GM12878 (cell line): ENCODE data around the gene ARID1A. TPM values are rescaled to one million over a fixed set of nuclear protein-coding genes. Genes with fewer than 3 reads are reported as not detected.

ENCODE experiments used
- BHLHE40 ChIP-seq, 2 experiments: fragments of 450-650 bp in 1 of 2; IDR thresholded peaks; 2 replicates each; pipeline ENCODE4 v1.6.1; 2011 to 2017; ENCODE audit warnings: low read depth in 2 of 2, borderline replicate concordance in 1 of 2, improper control_type of control experiment in 1 of 2, low read length in 1 of 2, mild to moderate bottlenecking in 1 of 2
- CREM ChIP-seq: IDR thresholded peaks from 2 replicates; pipeline ENCODE4 v1.6.1; 2014; ENCODE audit warnings: antibody characterized with exemption, low read depth
- ELK1 ChIP-seq: IDR thresholded peaks from 2 replicates; pipeline ENCODE4 v1.6.1; 2012; ENCODE audit warnings: low read depth, low read length, improper control_type of control experiment
- EP300 ChIP-seq, 2 experiments: fragments of 150-350 bp in 1 of 2; IDR thresholded peaks; 2 replicates each; pipeline ENCODE4 v1.6.1; 2011 to 2012; ENCODE audit warnings: low read depth in 2 of 2, low read length in 2 of 2, borderline replicate concordance in 1 of 2, improper control_type of control experiment in 1 of 2, inconsistent platforms in 1 of 2; ENCODE audit not compliant: control insufficient read depth in 1 of 2
- FOXK2 ChIP-seq: fragments of 450-650 bp; IDR thresholded peaks from 2 replicates; pipeline ENCODE4 v1.6.1; 2017; ENCODE audit warnings: mild to moderate bottlenecking, moderate library complexity
- GABPA ChIP-seq: IDR thresholded peaks from 2 replicates; pipeline ENCODE4 v1.6.1; 2014; ENCODE audit warnings: antibody characterized with exemption, low read depth, mild to moderate bottlenecking, inconsistent platforms
- IKZF2 ChIP-seq, 2 experiments: fragments of 450-650 bp; IDR thresholded peaks; 2 replicates each; pipeline ENCODE4 v1.6.1; 2017; ENCODE audit warnings: mild to moderate bottlenecking in 2 of 2, moderate library complexity in 2 of 2
- NR2C1 ChIP-seq: fragments of 450-650 bp; IDR thresholded peaks from 2 replicates; pipeline ENCODE4 v1.6.1; 2017; ENCODE audit warnings: antibody characterized with exemption, mild to moderate bottlenecking, moderate library complexity
- RB1 ChIP-seq: fragments of 450-650 bp; formaldehyde crosslinking; IDR thresholded peaks from 2 replicates; pipeline ENCODE4 v1.6.1; 2017; ENCODE audit warnings: mild to moderate bottlenecking, borderline replicate concordance
- RELA ChIP-seq: fragments of 450-650 bp; IDR thresholded peaks from 2 replicates; pipeline ENCODE4 v1.8.0; 2014; ENCODE audit warnings: borderline replicate concordance; ENCODE audit not compliant: partially characterized antibody
- RFX5 ChIP-seq: IDR thresholded peaks from 2 replicates; pipeline ENCODE4 v1.6.1; 2011; ENCODE audit warnings: low read depth, low read length, improper control_type of control experiment
- SMAD1 ChIP-seq: fragments of 450-650 bp; IDR thresholded peaks from 2 replicates; pipeline ENCODE4 v1.6.1; 2018; ENCODE audit warnings: mild to moderate bottlenecking, low read depth; ENCODE audit not compliant: partially characterized antibody
- SREBF2 ChIP-seq: IDR thresholded peaks from 2 replicates; pipeline ENCODE4 v1.6.1; 2012; ENCODE audit warnings: mild to moderate bottlenecking, low read length
- STAT1 ChIP-seq: fragments of 450-650 bp; conservative IDR thresholded peaks from 2 replicates; pipeline ENCODE4 v1.6.1; 2014; ENCODE audit warnings: antibody characterized with exemption, mild to moderate bottlenecking
- TBL1XR1 ChIP-seq: IDR thresholded peaks from 2 replicates; pipeline ENCODE4 v1.6.1; 2012; ENCODE audit warnings: low read depth, low read length, improper control_type of control experiment
- TCF3 ChIP-seq: IDR thresholded peaks from 2 replicates; pipeline ENCODE4 v1.6.1; 2012; ENCODE audit warnings: low read depth, mild to moderate bottlenecking, low read length, borderline replicate concordance; ENCODE audit not compliant: insufficient read depth
- YBX1 ChIP-seq: fragments of 450-650 bp; IDR thresholded peaks from 2 replicates; pipeline ENCODE4 v1.6.1; 2016; ENCODE audit warnings: antibody characterized with exemption
- YY1 ChIP-seq: IDR thresholded peaks from 2 replicates; pipeline ENCODE4 v1.6.1; 2011; ENCODE audit warnings: low read depth, mild to moderate bottlenecking, low read length
- ZNF24 ChIP-seq: fragments of 450-650 bp; IDR thresholded peaks from 2 replicates; pipeline ENCODE4 v1.6.1; 2017; ENCODE audit warnings: antibody characterized with exemption, mild to moderate bottlenecking
- ZZZ3 ChIP-seq: IDR thresholded peaks from 2 replicates; pipeline ENCODE4 v1.6.1; 2011; ENCODE audit warnings: low read depth; ENCODE audit not compliant: control insufficient read depth, insufficient read length
- polyA plus RNA-seq, 11 experiments: library from polyadenylated mRNA; depleted of rRNA in 4 of 11; unstranded in 6 of 11; stranded (reverse) in 5 of 11; fragments of >200 nt; fragmentation: Nextera tagmentation in 4 of 11; fragmentation: Illumina TruSeq in 1 of 11; extraction: Ambion mirVana in 4 of 11; extraction: Trizol in 1 of 11; gene quantifications; 1 replicate in 1 of 11; 2 replicates in 10 of 11; pipeline versions ENCODE4 v1.2.1 to v1.2.3, GENCODE V29; 2011 to 2016; ENCODE audit warnings: inconsistent platforms in 2 of 11, missing spikeins in 2 of 11, low read depth in 1 of 11
- total RNA-seq, 4 experiments: library from RNA; depleted of rRNA in 3 of 4; stranded (reverse); fragments of >200 nt in 3 of 4; fragmentation: Illumina TruSeq in 1 of 4; extraction: Trizol in 1 of 4; gene quantifications; 2 replicates each; pipeline versions ENCODE4 v1.2.1 to v1.2.3, GENCODE V29; 2013 to 2021
- TF ChIP-seq, protein P1 (sequence below): fragments of 450-650 bp; IDR thresholded peaks from 2 replicates; pipeline ENCODE4 v1.6.1; 2017; ENCODE audit warnings: mild to moderate bottlenecking, low read depth, inconsistent platforms; ENCODE audit not compliant: poor library complexity, severe bottlenecking
- TF ChIP-seq, protein P2 (sequence below): IDR thresholded peaks from 2 replicates; pipeline ENCODE4 v1.6.1; 2012; ENCODE audit warnings: low read depth, low read length, improper control_type of control experiment
- TF ChIP-seq, protein P3 (sequence below): fragments of 450-650 bp; IDR thresholded peaks from 2 replicates; pipeline ENCODE4 v1.6.1; 2018; ENCODE audit warnings: mild to moderate bottlenecking, low read depth, moderate library complexity; ENCODE audit not compliant: partially characterized antibody

The ARID1A gene
- total and polyA plus RNA-seq, 10 of the 15 experiments (the other 5 are each of a cell fraction or from before 2014, with no cell fraction given): 10.0 to 98.0 (median 23.5) TPM

DNA sequence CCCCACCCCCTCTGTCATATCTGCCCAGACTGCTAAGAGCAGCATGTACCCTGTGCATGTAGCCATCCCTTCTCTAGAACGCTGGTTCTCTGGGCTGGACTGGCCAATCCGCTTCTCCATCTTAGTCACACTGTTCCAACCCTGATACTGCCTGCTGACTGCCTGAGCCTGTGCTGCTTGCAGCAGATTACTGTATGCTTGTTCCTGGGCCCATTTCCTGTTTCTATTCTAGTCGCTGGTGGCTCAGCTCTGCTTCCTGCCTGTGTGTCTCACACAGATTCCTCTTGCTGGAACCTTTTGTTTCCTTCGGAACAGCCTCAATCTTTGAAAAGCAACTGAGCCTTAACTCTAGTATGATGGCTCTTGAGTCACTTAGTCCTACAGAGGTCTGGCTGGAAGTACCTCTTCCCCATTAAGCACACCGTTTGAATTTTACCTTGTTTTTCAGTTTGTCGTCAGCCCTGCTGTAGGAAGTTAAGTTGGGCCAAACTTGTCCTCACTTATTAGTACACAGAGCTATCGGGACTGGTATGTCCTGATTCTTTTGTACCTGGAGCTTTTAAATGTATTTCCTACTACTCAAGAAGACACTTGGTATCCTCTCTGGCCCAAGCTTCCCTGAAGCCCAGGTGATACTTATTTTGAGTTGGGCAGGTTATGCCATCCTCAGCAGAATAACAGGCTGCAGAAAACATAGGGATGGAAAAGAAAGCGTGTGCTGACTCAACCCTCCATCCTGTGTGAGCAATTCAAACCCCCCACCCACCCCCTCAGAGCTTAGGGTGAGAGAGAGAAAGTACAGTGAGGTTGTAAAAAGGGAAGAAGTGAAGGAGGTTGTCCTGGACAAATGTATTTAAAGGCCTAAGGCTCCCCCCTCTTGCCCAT is 48.5 kb downstream of the ARID1A start (continued):
- TF ChIP-seq ELK1 (peak; percentile 94), YY1 (peak; percentile 90), RELA (peak; percentile 78), BHLHE40 (IDR thresholded peaks at IDR 0.05; ENCODE audit: borderline replicate concordance in 1 of 2, low read depth in 2 of 2, low read length in 1 of 2) (peak in 1 of 2 experiments; percentile 73; a peak in 3 of 4 replicates), EP300 (IDR thresholded peaks at IDR 0.05; ENCODE audit: borderline replicate concordance in 1 of 2, control insufficient read depth in 1 of 2, low read depth in 2 of 2, low read length in 2 of 2) (peak in 1 of 2 experiments; percentile 80; a peak in 1 of 4 replicates), CREM (peak; percentile 85), STAT1 (peak; percentile 60; the same call in 1 of the 2 replicates), SREBF2 (no peak), TCF3 (peak; percentile 52; the same call in 1 of the 2 replicates), YBX1 (no peak), ZNF24 (0 out of 2 replicates have a peak, but pooled peaks have one; percentile 13), IKZF2 (IDR thresholded peaks at IDR 0.05) (peak; percentile 81 to 86), ZZZ3 (no peak), GABPA (peak; percentile 80), FOXK2 (peak; percentile 65), TBL1XR1 (peak; percentile 82), RFX5 (no peak), RB1 (no peak; the same call in 1 of the 2 replicates), NR2C1 (no peak), SMAD1 (no peak)
- TF ChIP-seq, protein P1, sequence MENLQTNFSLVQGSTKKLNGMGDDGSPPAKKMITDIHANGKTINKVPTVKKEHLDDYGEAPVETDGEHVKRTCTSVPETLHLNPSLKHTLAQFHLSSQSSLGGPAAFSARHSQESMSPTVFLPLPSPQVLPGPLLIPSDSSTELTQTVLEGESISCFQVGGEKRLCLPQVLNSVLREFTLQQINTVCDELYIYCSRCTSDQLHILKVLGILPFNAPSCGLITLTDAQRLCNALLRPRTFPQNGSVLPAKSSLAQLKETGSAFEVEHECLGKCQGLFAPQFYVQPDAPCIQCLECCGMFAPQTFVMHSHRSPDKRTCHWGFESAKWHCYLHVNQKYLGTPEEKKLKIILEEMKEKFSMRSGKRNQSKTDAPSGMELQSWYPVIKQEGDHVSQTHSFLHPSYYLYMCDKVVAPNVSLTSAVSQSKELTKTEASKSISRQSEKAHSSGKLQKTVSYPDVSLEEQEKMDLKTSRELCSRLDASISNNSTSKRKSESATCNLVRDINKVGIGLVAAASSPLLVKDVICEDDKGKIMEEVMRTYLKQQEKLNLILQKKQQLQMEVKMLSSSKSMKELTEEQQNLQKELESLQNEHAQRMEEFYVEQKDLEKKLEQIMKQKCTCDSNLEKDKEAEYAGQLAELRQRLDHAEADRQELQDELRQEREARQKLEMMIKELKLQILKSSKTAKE: peak; percentile 97
- TF ChIP-seq, protein P2, sequence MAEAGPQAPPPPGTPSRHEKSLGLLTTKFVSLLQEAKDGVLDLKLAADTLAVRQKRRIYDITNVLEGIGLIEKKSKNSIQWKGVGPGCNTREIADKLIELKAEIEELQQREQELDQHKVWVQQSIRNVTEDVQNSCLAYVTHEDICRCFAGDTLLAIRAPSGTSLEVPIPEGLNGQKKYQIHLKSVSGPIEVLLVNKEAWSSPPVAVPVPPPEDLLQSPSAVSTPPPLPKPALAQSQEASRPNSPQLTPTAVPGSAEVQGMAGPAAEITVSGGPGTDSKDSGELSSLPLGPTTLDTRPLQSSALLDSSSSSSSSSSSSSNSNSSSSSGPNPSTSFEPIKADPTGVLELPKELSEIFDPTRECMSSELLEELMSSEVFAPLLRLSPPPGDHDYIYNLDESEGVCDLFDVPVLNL: no peak
- TF ChIP-seq, protein P3, sequence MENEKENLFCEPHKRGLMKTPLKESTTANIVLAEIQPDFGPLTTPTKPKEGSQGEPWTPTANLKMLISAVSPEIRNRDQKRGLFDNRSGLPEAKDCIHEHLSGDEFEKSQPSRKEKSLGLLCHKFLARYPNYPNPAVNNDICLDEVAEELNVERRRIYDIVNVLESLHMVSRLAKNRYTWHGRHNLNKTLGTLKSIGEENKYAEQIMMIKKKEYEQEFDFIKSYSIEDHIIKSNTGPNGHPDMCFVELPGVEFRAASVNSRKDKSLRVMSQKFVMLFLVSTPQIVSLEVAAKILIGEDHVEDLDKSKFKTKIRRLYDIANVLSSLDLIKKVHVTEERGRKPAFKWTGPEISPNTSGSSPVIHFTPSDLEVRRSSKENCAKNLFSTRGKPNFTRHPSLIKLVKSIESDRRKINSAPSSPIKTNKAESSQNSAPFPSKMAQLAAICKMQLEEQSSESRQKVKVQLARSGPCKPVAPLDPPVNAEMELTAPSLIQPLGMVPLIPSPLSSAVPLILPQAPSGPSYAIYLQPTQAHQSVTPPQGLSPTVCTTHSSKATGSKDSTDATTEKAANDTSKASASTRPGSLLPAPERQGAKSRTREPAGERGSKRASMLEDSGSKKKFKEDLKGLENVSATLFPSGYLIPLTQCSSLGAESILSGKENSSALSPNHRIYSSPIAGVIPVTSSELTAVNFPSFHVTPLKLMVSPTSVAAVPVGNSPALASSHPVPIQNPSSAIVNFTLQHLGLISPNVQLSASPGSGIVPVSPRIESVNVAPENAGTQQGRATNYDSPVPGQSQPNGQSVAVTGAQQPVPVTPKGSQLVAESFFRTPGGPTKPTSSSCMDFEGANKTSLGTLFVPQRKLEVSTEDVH: peak; percentile 69
